ENCODE measurements around the gene CCL25.

The CCL25 gene

DNA sequence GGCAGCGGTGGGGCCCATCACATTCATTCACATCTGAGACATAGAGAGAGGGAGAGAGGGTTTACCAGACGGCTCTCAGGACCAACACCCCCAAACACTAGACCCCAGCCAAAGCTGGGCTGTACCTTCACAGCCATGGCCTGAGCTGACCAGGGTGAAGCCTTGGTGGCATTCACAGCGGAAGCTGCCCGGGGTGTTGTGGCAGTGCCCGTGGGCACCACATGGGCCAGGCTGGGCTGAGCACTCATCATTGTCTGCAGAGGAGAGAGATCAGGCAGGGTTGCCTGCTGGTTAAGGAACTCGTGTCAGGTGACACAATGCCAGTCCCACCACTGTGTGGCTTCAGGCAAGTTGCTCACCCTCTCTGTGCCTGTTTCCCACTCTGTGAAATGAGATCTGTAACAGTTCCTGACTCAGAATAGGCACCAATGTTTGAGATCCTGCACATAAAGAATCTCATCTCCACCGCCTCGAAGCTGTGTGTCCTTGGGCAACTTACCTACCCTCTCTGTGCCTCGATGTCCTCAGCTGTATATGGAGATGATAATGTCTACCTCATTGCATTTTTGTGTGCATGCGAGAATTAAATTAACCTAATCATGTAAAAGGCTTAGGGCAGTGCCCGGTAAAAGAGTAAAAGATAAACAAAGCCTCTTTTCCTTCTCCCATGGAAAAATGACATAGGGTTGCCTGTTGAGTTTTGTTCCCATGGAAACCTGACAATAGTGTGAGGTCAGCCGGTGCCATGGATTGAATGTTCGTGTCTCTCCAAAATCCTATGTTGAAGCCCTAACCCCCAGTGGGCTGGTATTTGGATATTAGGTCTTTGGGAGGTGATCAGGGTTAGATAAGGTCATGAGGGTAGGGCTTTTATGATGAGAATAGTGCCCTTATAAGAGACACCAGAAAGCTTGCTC is 22.9 kb downstream of the CCL25 start:
- Histone ChIP-seq H3K9me3 (ENCODE audit: insufficient read depth, low read depth, low read length) (peaks cover 1% of the 10 kb centered on the region; the same call in 1 of the 2 replicates), H3K27me3 (ENCODE audit: insufficient read depth, low read length) (no peaks in the 10 kb centered on the region), H3K4me1 (ENCODE audit: insufficient read depth, low read length) (no peaks in the 10 kb centered on the region), H3K36me3 (ENCODE audit: insufficient read depth, low read length) (peaks cover 20% of the 10 kb centered on the region), H3K9ac (ENCODE audit: low read depth, low read length) (no peak overlapping the region), H3K27ac (ENCODE audit: low read depth, low read length) (no peak overlapping the region), H3K4me3 (ENCODE audit: low read length) (no peak overlapping the region)
- WGBS: 91% methylated on average over 11 of the region's 13 CpGs

DNA sequence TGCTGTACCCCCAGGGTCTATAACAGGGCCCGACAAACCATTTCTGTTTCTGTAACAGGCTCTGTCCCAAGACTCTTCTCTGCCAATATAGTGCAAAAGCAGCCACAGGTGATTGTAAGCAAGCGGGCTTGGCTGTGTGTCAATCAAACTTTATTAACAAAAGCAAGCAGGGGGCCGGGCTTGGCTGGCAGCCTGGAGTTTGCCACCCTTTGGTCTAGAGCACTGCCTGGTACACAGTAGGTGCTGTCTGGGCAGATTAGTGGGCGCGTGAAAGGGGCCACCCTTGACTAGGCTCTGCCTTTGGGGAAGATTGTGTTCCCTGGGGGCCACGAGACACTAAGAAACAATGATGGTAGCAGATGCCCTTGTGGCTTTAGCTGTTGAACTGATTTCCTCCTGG is 27.4 kb downstream of the CCL25 start:
- no peak overlapping the region for H3K9ac ChIP-seq (ENCODE audit: low read depth, low read length)
- H3K27me3 ChIP-seq (ENCODE audit: insufficient read depth, low read length): no peaks in the 10 kb centered on the region
- no peaks in the 10 kb centered on the region for H3K4me1 ChIP-seq (ENCODE audit: insufficient read depth, low read length)
- H3K27ac ChIP-seq (ENCODE audit: low read depth, low read length): no peak overlapping the region
- no peaks in the 10 kb centered on the region for H3K9me3 ChIP-seq (ENCODE audit: insufficient read depth, low read depth, low read length)
- peaks cover 11% of the 10 kb centered on the region for H3K36me3 ChIP-seq (ENCODE audit: insufficient read depth, low read length)
- H3K4me3 ChIP-seq (ENCODE audit: low read length): no peak overlapping the region
- WGBS: 97% methylated on average over 6 of the region's 6 CpGs

DNA sequence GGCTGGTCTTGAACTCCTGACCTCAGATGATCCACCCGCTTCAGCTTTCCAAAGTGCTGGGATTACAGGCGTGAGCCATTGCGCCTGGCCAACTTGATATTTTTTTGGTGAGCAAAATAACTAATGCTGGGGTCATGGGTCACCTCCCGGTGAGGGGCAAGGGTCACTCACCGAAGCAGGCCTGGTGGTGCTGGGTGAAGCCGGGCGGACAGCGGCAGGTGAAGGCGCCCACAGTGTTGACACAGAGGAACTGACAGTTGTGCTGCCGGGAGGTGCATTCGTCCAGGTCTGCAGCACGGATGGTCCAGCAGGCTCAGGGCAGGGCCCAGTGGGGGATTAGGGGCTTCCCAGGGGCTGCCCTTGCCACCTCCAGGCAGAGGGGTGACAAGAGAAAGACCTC is 28.3 kb downstream of the CCL25 start:
- H3K4me3 ChIP-seq (ENCODE audit: low read length): no peak overlapping the region
- H3K9me3 ChIP-seq (ENCODE audit: insufficient read depth, low read depth, low read length): no peaks in the 10 kb centered on the region
- peaks cover 2% of the 10 kb centered on the region for H3K36me3 ChIP-seq (ENCODE audit: insufficient read depth, low read length)
- H3K27me3 ChIP-seq (ENCODE audit: insufficient read depth, low read length): no peaks in the 10 kb centered on the region
- no peak overlapping the region for H3K9ac ChIP-seq (ENCODE audit: low read depth, low read length)
- H3K27ac ChIP-seq (ENCODE audit: low read depth, low read length): no peak overlapping the region
- H3K4me1 ChIP-seq (ENCODE audit: insufficient read depth, low read length): no peaks in the 10 kb centered on the region
- WGBS: 92% methylated on average over 12 of the region's 12 CpGs

DNA sequence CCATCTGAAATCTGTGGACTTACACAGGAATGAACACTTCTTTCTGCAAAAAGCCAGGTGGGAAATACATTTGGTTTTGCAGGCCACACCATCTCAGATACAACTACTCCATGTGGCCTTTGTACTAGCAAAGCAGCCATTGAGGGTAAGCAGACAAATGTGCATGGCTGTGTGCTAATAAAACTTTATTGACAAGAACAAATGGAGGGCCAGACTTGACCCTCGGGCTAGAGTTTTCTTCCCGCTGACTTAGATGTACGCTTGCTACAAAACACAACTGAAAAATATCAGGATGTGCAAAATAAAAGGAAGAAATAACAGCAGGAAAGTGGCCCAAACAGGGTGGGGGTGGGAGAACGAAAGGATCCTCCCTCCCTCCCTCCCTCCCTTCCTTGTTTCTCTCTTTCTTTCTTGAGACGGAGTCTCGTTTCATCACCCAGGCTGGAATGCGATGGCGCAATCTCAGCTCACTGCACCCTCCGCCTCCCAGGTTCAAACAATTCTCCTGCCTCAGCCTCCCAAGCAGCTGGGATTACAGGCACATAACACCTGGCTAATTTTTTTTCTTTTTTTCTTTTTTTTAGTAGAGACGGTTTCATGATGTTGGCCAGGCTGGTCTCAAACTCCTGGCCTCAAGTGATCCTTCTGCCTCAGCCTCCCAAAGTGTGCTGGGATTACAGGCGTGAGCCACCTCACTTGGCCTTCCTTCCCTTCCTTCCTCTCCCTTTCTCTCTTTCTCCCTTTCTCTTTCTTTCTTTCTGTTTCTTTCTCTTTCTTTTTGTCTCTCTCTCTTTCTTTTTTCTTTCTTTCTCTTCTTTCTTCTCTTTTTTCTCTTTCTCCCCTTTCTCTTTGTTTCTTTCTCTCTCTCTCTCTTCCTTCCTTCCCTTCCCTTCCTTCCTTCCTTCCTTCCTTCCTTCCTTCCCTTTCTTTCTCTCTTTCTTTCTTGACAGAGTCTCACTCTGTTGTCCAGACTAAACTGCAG is 29.3 kb downstream of the CCL25 start:
- H3K36me3 ChIP-seq (ENCODE audit: insufficient read depth, low read length): peaks cover 3% of the 10 kb centered on the region; the same call in 1 of the 2 replicates
- H3K4me1 ChIP-seq (ENCODE audit: insufficient read depth, low read length): no peaks in the 10 kb centered on the region
- no peak overlapping the region for H3K4me3 ChIP-seq (ENCODE audit: low read length)
- no peaks in the 10 kb centered on the region for H3K27me3 ChIP-seq (ENCODE audit: insufficient read depth, low read length)
- H3K27ac ChIP-seq (ENCODE audit: low read depth, low read length): no peak overlapping the region
- H3K9me3 ChIP-seq (ENCODE audit: insufficient read depth, low read depth, low read length): no peaks in the 10 kb centered on the region
- no peak overlapping the region for H3K9ac ChIP-seq (ENCODE audit: low read depth, low read length)
- 93% methylated on average over 11 of the region's 11 CpGs for WGBS

DNA sequence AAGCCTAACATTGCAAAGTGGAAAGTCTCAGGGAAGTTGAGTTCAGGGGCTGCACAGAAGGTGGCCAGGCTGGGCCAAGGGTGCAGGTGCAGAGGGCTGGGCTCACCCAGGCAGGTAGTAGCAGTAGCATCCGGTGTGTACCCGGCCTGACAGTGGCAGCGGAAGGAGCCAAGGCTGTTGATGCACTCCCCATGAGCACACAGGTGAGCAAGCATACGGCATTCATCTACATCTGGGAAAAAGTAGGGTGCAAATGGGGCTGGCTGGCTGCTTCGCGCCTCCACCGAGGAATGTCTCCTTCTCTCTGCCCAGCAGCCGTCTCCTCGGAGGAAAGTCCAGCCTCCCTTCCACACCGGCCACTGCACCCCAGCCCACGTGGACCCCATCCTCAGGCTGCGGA is 30.6 kb downstream of the CCL25 start:
- H3K27ac ChIP-seq (ENCODE audit: low read depth, low read length): no peak overlapping the region
- peaks cover 14% of the 10 kb centered on the region for H3K36me3 ChIP-seq (ENCODE audit: insufficient read depth, low read length)
- no peaks in the 10 kb centered on the region for H3K4me1 ChIP-seq (ENCODE audit: insufficient read depth, low read length)
- no peaks in the 10 kb centered on the region for H3K9me3 ChIP-seq (ENCODE audit: insufficient read depth, low read depth, low read length)
- no peaks in the 10 kb centered on the region for H3K27me3 ChIP-seq (ENCODE audit: insufficient read depth, low read length)
- H3K9ac ChIP-seq (ENCODE audit: low read depth, low read length): no peak overlapping the region
- H3K4me3 ChIP-seq (ENCODE audit: low read length): no peak overlapping the region
- WGBS: 93% methylated on average over 12 of the region's 12 CpGs

DNA sequence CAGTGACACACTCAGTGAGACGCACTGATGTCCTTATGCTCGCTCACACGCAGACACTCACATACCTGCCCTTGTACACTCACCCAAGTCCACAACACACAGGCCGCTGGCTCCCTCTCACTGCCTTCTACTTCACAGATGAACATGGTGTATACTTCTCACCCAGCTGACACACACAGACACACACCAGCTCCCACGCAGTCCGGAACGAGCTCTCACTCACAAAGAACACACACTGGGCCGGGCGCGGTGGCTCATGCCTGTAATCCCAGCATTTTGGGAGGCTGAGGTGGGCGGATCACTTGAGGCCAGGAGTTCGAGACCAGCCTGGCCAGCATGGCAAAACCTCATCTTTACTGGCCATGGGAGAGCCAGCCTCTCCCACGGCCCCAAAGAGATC is 31.6 kb downstream of the CCL25 start:
- Histone ChIP-seq H3K27me3 (ENCODE audit: insufficient read depth, low read length) (no peaks in the 10 kb centered on the region), H3K36me3 (ENCODE audit: insufficient read depth, low read length) (peaks cover 24% of the 10 kb centered on the region), H3K4me3 (ENCODE audit: low read length) (no peak overlapping the region), H3K4me1 (ENCODE audit: insufficient read depth, low read length) (no peaks in the 10 kb centered on the region), H3K9ac (ENCODE audit: low read depth, low read length) (no peak overlapping the region), H3K27ac (ENCODE audit: low read depth, low read length) (no peak overlapping the region), H3K9me3 (ENCODE audit: insufficient read depth, low read depth, low read length) (peaks cover 2% of the 10 kb centered on the region; the same call in 1 of the 2 replicates)
- WGBS: 97% methylated on average over 13 of the region's 13 CpGs

DNA sequence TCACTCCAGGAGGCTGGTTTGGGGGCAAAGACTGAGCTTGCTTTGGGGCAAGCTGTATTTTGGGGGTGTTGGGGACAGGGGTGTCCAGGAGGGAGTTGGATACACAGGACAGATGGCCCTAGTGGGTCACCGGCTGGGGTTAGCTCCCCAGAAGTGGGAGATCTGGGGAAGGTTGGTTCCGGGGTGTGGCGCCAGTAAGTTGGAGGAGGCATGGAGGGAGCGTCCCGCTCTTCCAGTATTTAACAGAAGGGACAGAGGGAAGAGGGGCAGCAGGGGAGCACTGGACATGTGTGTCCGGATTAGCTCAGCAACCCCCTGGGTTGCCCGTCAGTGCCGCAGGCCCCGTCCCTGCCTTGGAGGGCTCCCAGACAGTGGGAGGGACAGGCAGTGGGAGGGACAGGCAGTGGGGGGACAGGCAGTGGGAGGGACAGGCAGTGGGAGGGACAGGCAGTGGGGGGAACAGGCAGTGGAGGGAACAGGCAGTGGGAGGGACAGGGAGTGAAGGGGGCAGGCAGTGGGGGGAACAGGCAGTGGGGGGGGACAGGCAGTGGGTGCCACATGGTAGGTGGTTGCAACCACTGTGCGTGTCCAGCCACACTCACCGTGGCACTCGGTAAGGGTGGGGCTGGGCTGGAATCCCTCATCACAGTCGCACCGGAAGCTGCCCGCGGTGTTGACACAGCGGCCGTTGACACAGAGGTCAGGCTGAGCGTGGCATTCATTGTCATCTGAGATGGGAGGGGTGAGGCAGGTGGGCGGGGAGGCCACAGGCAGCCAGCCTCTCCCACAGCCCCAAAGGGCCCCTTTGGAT is 33.2 kb downstream of the CCL25 start:
- H3K4me3 ChIP-seq (ENCODE audit: low read length): no peak overlapping the region
- H3K27ac ChIP-seq (ENCODE audit: low read depth, low read length): no peak overlapping the region

DNA sequence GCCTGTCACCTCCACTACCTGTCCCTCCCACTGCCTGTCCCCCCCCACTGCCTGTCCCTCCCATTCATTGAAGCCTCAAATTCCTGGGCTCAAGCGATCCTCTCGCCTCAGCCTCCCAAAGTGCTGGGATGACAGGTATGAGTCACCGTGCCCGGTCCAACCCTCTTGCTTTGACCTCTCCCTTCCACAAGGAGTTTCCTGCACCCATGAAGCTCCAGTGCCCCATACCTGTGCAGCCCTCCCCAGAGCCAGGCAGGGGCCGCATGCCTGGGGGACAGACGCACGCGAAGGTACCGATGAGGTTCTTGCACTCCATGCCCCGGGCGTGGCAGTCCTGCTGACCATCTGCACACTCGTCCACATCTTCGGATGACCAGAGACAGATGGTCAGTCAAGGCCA is 34.3 kb downstream of the CCL25 start:
- no peak overlapping the region for H3K27ac ChIP-seq (ENCODE audit: low read depth, low read length)
- no peaks in the 10 kb centered on the region for H3K4me1 ChIP-seq (ENCODE audit: insufficient read depth, low read length)
- no peaks in the 10 kb centered on the region for H3K27me3 ChIP-seq (ENCODE audit: insufficient read depth, low read length)
- peaks cover 47% of the 10 kb centered on the region for H3K36me3 ChIP-seq (ENCODE audit: insufficient read depth, low read length)
- H3K4me3 ChIP-seq (ENCODE audit: low read length): no peak overlapping the region
- WGBS: 95% methylated on average over 13 of the region's 13 CpGs
- H3K9me3 ChIP-seq (ENCODE audit: insufficient read depth, low read depth, low read length): peaks cover 2% of the 10 kb centered on the region; the same call in 1 of the 2 replicates
- no peak overlapping the region for H3K9ac ChIP-seq (ENCODE audit: low read depth, low read length)

More for the DNA sequence above, 33.2 kb downstream of the CCL25 start:
- WGBS: 78% methylated on average over 19 of the region's 20 CpGs
- Histone ChIP-seq H3K4me1 (ENCODE audit: insufficient read depth, low read length) (no peaks in the 10 kb centered on the region), H3K9me3 (ENCODE audit: insufficient read depth, low read depth, low read length) (peaks cover 2% of the 10 kb centered on the region; the same call in 1 of the 2 replicates), H3K9ac (ENCODE audit: low read depth, low read length) (no peak overlapping the region), H3K27me3 (ENCODE audit: insufficient read depth, low read length) (no peaks in the 10 kb centered on the region), H3K36me3 (ENCODE audit: insufficient read depth, low read length) (peaks cover 37% of the 10 kb centered on the region)

DNA sequence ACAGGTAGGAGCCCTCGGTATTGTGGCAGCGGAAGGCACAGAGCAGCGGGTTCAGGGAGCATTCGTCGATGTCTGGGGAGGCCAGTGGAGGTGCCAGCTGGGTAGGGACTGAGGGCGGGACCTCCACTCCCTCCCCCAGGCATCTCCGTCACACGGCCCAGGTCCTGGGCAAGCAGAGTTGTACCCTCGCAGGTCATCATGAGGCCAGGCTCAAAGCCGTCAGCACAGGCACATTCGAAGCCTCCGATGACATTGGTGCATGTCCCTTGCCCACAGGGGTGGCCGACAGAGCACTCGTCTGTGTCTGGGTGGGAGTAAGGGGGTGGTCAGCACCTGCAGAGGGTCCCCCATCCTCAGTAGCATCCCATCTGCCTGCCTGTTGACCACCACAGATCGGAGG is 35.3 kb downstream of the CCL25 start:
- Histone ChIP-seq H3K9ac (ENCODE audit: low read depth, low read length) (no peak overlapping the region), H3K36me3 (ENCODE audit: insufficient read depth, low read length) (peaks cover 50% of the 10 kb centered on the region), H3K9me3 (ENCODE audit: insufficient read depth, low read depth, low read length) (peaks cover 2% of the 10 kb centered on the region; the same call in 1 of the 2 replicates), H3K27me3 (ENCODE audit: insufficient read depth, low read length) (no peaks in the 10 kb centered on the region), H3K4me3 (ENCODE audit: low read length) (no peak overlapping the region), H3K4me1 (ENCODE audit: insufficient read depth, low read length) (no peaks in the 10 kb centered on the region), H3K27ac (ENCODE audit: low read depth, low read length) (no peak overlapping the region)
- WGBS: 96% methylated on average over 15 of the region's 15 CpGs

DNA sequence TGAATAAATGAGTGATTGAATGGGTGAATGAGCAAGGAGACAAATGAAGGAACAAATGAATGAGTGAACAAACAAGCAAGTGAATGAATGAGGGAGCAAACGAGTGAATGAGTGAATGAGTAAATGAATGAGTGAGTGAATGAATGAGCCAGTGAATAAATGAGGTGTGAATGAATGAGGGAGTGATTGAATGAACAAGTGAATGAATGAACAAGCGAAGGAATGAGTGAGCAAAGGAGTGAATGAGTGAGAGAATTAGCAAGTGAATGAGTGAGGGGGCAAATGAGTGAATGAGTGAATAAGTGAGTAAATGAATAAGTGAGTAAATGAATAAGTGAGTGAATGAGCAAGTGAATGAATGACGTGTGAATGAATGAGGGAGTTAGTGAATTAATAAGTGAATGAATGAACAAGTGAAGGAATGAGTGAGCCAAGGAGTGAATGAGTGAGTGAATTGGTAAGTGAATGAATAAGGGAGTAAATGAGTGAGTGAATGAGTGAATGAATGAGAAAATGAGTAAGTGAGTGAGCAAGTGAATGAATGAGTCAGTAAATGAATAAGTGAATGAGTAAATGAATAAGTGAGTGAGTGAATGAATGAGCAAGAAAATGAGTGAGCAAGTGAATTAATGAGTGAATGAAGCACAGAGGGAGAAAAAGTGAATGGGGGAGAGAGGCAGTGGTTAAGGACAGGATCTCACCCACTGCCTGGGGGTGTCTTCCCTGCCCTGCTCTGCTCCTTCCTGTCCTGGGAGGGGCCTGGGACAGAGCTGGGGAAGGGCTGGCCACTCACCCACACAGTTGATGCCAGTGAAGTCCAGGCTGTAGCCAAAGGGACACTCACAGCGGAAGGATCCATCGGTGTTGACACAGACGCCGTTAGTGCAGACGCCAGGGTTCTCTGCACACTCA is 36.4 kb downstream of the CCL25 start:
- Histone ChIP-seq H3K9ac (ENCODE audit: low read depth, low read length) (no peak overlapping the region), H3K27me3 (ENCODE audit: insufficient read depth, low read length) (no peaks in the 10 kb centered on the region), H3K4me3 (ENCODE audit: low read length) (no peak overlapping the region), H3K4me1 (ENCODE audit: insufficient read depth, low read length) (no peaks in the 10 kb centered on the region), H3K27ac (ENCODE audit: low read depth, low read length) (peak overlapping the region; percentile 18; the same call in 1 of the 2 replicates), H3K9me3 (ENCODE audit: insufficient read depth, low read depth, low read length) (peaks cover 2% of the 10 kb centered on the region; the same call in 1 of the 2 replicates), H3K36me3 (ENCODE audit: insufficient read depth, low read length) (peaks cover 56% of the 10 kb centered on the region)
- WGBS: 94% methylated on average over 8 of the region's 8 CpGs

All from HUES64 (cell line).